GM12878 (cell line): ENCODE measurements around the gene ITPKB. TPM values are rescaled to one million over a fixed set of nuclear protein-coding genes. Genes with fewer than 3 reads are reported as not detected.

Source experiments
- ATAC-seq: fragments of 200-7000 bp; cut with Tn5 transposase; 3 replicates; pipeline ENCODE4 v1.9.1; 2020; ENCODE audit warnings: mild to moderate bottlenecking, moderate library complexity
- BruUV-seq: library from RNA; stranded (reverse); fragments of 400-500 nt; replicated peaks from 2 replicates; lab custom pipeline; 2021; lab: Mats Ljungman, UMichigan
- CTCF ChIA-PET: fragments of 300-600 bp; sonication (Branson Sonifier 250); formaldehyde crosslinking; extraction: SDS; loops from one replicate; lab custom pipeline; 2021; ENCODE audit warnings: inconsistent platforms; lab: Yijun Ruan, JAX
- POLR2A ChIA-PET: fragments of 350-600 bp; formaldehyde crosslinking; extraction: SDS; loops from one replicate; lab custom pipeline; 2021; ENCODE audit warnings: inconsistent platforms; lab: Charles Lee
- RAD21 ChIA-PET: fragments of 300-600 bp; sonication (Branson Sonifier 250); formaldehyde crosslinking; loops from one replicate; lab custom pipeline; 2023; ENCODE audit warnings: antibody characterized with exemption; ENCODE audit not compliant: unreplicated experiment; lab: Charles Lee
- SMC1A ChIA-PET: fragments of 300-600 bp; sonication (Branson Sonifier 250); formaldehyde crosslinking; loops from one replicate; lab custom pipeline; 2023; ENCODE audit not compliant: unreplicated experiment, uncharacterized antibody; lab: Charles Lee
- DNase-seq: peaks from one replicate; pipeline ENCODE4 v3.0.0-alpha.2; 2011; ENCODE audit warnings: low read depth, low spot score
- FAIRE-seq: peaks from 3 replicates; lab custom pipeline; 2011; peaks lifted over from hg19 to GRCh38; lab: Jason Lieb, UNC
- H2AFZ ChIP-seq: 2 replicates; pipeline ENCODE4 v1.6.0; 2011; ENCODE audit warnings: low read depth, low read length, control low read depth; ENCODE audit not compliant: control insufficient read depth
- H3K27ac ChIP-seq: 2 replicates; pipeline ENCODE4 v1.5.1; 2011; ENCODE audit warnings: control low read depth; ENCODE audit not compliant: control insufficient read depth, insufficient read depth
- H3K27me3 ChIP-seq, 2 experiments: replicated peaks in 1 of 2; 2 replicates each; pipeline versions ENCODE4 v1.6.0 to v1.6.1; 2011; ENCODE audit warnings: low read length in 1 of 2; ENCODE audit not compliant: control insufficient read depth in 2 of 2, insufficient read depth in 2 of 2
- H3K36me3 ChIP-seq, 2 experiments: 2 replicates each; pipeline ENCODE4 v1.5.1; 2011; ENCODE audit warnings: low read length in 1 of 2; ENCODE audit not compliant: control insufficient read depth in 2 of 2, insufficient read depth in 2 of 2
- H3K4me1 ChIP-seq: 2 replicates; pipeline ENCODE4 v1.6.1; 2011; ENCODE audit warnings: mild to moderate bottlenecking, low read length, moderate library complexity, mixed read lengths; ENCODE audit not compliant: control insufficient read depth, insufficient read depth
- H3K4me2 ChIP-seq: 2 replicates; pipeline ENCODE4 v1.6.0; 2011; ENCODE audit warnings: control low read depth; ENCODE audit not compliant: control insufficient read depth, insufficient read depth
- H3K4me3 ChIP-seq: fragments of 200-600 bp; sonication (generic); 2 replicates; pipeline ENCODE4 v1.5.1; 2016
- H3K79me2 ChIP-seq: 2 replicates; pipeline ENCODE4 v1.6.0; 2011; ENCODE audit warnings: low read length; ENCODE audit not compliant: control insufficient read depth, insufficient read depth
- H3K9ac ChIP-seq: 2 replicates; pipeline ENCODE4 v1.8.0; 2011; ENCODE audit warnings: low read length, control low read depth, mixed read lengths; ENCODE audit not compliant: control insufficient read depth, insufficient read depth
- H3K9me3 ChIP-seq: replicated peaks from 3 replicates; pipeline ENCODE4 v1.5.1; 2011; ENCODE audit warnings: mild to moderate bottlenecking, low read length; ENCODE audit not compliant: control insufficient read depth, insufficient read depth
- H4K20me1 ChIP-seq: 2 replicates; pipeline ENCODE4 v1.6.0; 2011; ENCODE audit not compliant: control insufficient read depth, insufficient read depth
- BCL11A ChIP-seq: IDR thresholded peaks from 2 replicates; pipeline ENCODE4 v1.6.1; 2011; ENCODE audit warnings: low read depth, low read length
- CHD4 ChIP-seq: fragments of 200-600 bp; sonication (generic); IDR thresholded peaks from 2 replicates; pipeline ENCODE4 v1.6.1; 2016; ENCODE audit warnings: mild to moderate bottlenecking
- CREM ChIP-seq: IDR thresholded peaks from 2 replicates; pipeline ENCODE4 v1.6.1; 2014; ENCODE audit warnings: antibody characterized with exemption, low read depth
- E2F8 ChIP-seq: fragments of 450-650 bp; IDR thresholded peaks from 2 replicates; pipeline ENCODE4 v1.6.1; 2018; ENCODE audit warnings: mild to moderate bottlenecking, low read depth, moderate library complexity; ENCODE audit not compliant: partially characterized antibody
- MEF2A ChIP-seq: IDR thresholded peaks from 2 replicates; pipeline ENCODE4 v1.6.1; 2011; ENCODE audit warnings: low read depth, mild to moderate bottlenecking, low read length, moderate library complexity; ENCODE audit not compliant: insufficient read depth
- NFYB ChIP-seq: IDR thresholded peaks from 2 replicates; pipeline ENCODE4 v1.6.1; 2011; ENCODE audit warnings: low read depth, mild to moderate bottlenecking, low read length, improper control_type of control experiment, moderate library complexity; ENCODE audit not compliant: insufficient read depth
- SPI1 ChIP-seq: IDR thresholded peaks from 2 replicates; pipeline ENCODE4 v1.6.1; 2011; ENCODE audit warnings: low read depth, mild to moderate bottlenecking, low read length, moderate library complexity, borderline replicate concordance; ENCODE audit not compliant: insufficient read depth
- STAT1 ChIP-seq: fragments of 450-650 bp; conservative IDR thresholded peaks from 2 replicates; pipeline ENCODE4 v1.6.1; 2014; ENCODE audit warnings: antibody characterized with exemption, mild to moderate bottlenecking
- WGBS: methylation state at CpG from one replicate; pipeline ENCODE4 v1.1.6; 2016; ENCODE audit warnings: low lambda C conversion rate; ENCODE audit not compliant: insufficient replicate concordance, insufficient coverage; ENCODE audit errors: missing lambda C conversion rate; 5-methylcytosine and 5-hydroxymethylcytosine counted together
- in situ Hi-C: fragments of 300-500 bp; cut with MboI; formaldehyde crosslinking; loops from 9 replicates; pipeline ENCODE4 v1.14.3; 2018; ENCODE audit warnings: mixed read lengths
- intact Hi-C: fragments of 100-400 bp; cut with micrococcal nuclease; formaldehyde crosslinking; loops from one replicate; pipeline ENCODE4 v1.14.2; 2022; ENCODE audit not compliant: unreplicated experiment
- polyA plus RNA-seq, 11 experiments: library from polyadenylated mRNA; depleted of rRNA in 4 of 11; unstranded in 6 of 11; stranded (reverse) in 5 of 11; fragments of >200 nt; fragmentation: Nextera tagmentation in 4 of 11; fragmentation: Illumina TruSeq in 1 of 11; extraction: Ambion mirVana in 4 of 11; extraction: Trizol in 1 of 11; gene quantifications; 1 replicate in 1 of 11; 2 replicates in 10 of 11; pipeline versions ENCODE4 v1.2.1 to v1.2.3, GENCODE V29; 2011 to 2016; ENCODE audit warnings: inconsistent platforms in 2 of 11, missing spikeins in 2 of 11, low read depth in 1 of 11
- total RNA-seq, 4 experiments: library from RNA; depleted of rRNA in 3 of 4; stranded (reverse); fragments of >200 nt in 3 of 4; fragmentation: Illumina TruSeq in 1 of 4; extraction: Trizol in 1 of 4; gene quantifications; 2 replicates each; pipeline versions ENCODE4 v1.2.1 to v1.2.3, GENCODE V29; 2013 to 2021
- TF ChIP-seq, protein P1 (sequence below): IDR thresholded peaks from 2 replicates; pipeline ENCODE4 v1.6.1; 2011; ENCODE audit warnings: borderline replicate concordance, low read depth, mild to moderate bottlenecking, moderate library complexity, low read length; ENCODE audit not compliant: insufficient read depth, poor library complexity, severe bottlenecking

Gene ITPKB
- total and polyA plus RNA-seq, 10 of the 15 experiments (the other 5 are each of a cell fraction or from before 2014, with no cell fraction given): 1.3 to 38.7 (median 12.9) TPM

DNA sequence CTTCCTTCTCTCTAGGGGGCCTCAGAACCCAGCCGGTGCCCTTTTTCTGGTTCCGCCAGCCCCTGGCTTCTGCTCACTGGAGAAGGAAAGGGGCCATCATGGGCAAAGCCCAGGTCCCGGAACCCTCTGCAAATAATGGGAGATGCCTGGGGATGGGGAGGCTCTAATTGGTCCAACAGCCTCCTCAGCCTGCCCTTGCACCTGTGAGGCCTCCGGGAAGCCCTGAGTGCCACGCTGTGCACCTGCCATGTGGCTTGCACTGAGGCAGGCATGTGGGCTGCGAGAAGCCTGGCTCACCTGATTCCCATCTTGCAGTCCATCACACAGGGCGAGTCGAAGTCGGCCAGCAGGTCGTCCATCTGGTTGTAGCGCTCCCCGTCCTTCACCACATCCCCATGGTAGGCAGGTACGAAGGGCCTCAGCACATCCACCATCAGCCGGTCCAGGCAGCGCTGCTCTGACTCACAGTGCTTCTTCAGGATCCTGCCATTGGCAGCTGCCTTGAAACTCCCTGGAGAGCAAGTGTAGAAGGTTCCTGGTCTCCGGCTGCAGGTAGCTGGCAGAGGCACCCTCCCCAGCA, 92.1 kb downstream of the ITPKB start:
- H4K20me1 ChIP-seq: no peaks in the 10 kb centered on the region
- in situ Hi-C loops: no loop called here
- FAIRE-seq (no peak), DNase-seq (no peak), ATAC-seq (no peak)
- H3K27me3 ChIP-seq: no peaks in the 10 kb centered on the region
- no peak overlapping the region for H3K27ac ChIP-seq
- H3K4me3 ChIP-seq: no peak overlapping the region
- RAD21 ChIA-PET: no interaction called here
- H3K9ac ChIP-seq: no peak overlapping the region
- no peak overlapping the region for H3K4me2 ChIP-seq
- H3K9me3 ChIP-seq: no peaks in the 10 kb centered on the region
- CTCF ChIA-PET: interaction anchor here (1.1 kb wide), 1 partner anchor 13 kb away, joined by 3 read pairs; no protein-coding TSS in a partner anchor
- no peak for TF ChIP-seq E2F8
- no peak for TF ChIP-seq STAT1
- TF ChIP-seq, protein P1, sequence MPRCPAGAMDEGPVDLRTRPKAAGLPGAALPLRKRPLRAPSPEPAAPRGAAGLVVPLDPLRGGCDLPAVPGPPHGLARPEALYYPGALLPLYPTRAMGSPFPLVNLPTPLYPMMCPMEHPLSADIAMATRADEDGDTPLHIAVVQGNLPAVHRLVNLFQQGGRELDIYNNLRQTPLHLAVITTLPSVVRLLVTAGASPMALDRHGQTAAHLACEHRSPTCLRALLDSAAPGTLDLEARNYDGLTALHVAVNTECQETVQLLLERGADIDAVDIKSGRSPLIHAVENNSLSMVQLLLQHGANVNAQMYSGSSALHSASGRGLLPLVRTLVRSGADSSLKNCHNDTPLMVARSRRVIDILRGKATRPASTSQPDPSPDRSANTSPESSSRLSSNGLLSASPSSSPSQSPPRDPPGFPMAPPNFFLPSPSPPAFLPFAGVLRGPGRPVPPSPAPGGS: peak; percentile 42
- no peak for TF ChIP-seq NFYB
- no peak for TF ChIP-seq SPI1
- no peak for TF ChIP-seq CREM
- TF ChIP-seq CHD4: no peak
- TF ChIP-seq BCL11A: no peak
- TF ChIP-seq MEF2A: no peak
- SMC1A ChIA-PET: interaction anchor here (0.6 kb wide), 2 partner anchors 15 to 33 kb away, joined by 3 to 4 read pairs; no protein-coding TSS in a partner anchor
- no peak overlapping the region for H2AFZ ChIP-seq
- H3K79me2 ChIP-seq: no peaks in the 10 kb centered on the region; the same call in none of the 2 replicates
- no TSS peak for BruUV-seq
- POLR2A ChIA-PET: interaction anchor here (0.9 kb wide), 1 partner anchor 27 kb away, joined by 4 read pairs; no protein-coding TSS in a partner anchor
- 93% methylated on average over 16 of the region's 16 CpGs for WGBS
- H3K36me3 ChIP-seq: peaks cover 12 to 19% of the 10 kb centered on the region in 2 experiments; a peak in 3 of 4 replicates
- H3K4me1 ChIP-seq: peaks cover 27% of the 10 kb centered on the region
- intact Hi-C loops: no loop called here
